Neutrophil (primary cell): ENCODE data around the gene PALM3.

Source experiments
- H3K27ac ChIP-seq: fragments of 200-600 bp; sonication (generic); 2 replicates; pipeline ENCODE4 v1.5.1; 2016; ENCODE audit warnings: mild to moderate bottlenecking, moderate library complexity
- H3K27me3 ChIP-seq: fragments of 200-600 bp; sonication (generic); 2 replicates; pipeline ENCODE4 v1.6.0; 2016; ENCODE audit warnings: mild to moderate bottlenecking
- H3K36me3 ChIP-seq: fragments of 200-600 bp; sonication (generic); 2 replicates; pipeline ENCODE4 v1.5.1; 2017
- H3K4me1 ChIP-seq, 2 experiments: fragments of 200-600 bp in 1 of 2; sonication (generic) in 1 of 2; 1 replicate in 1 of 2; 2 replicates in 1 of 2; pipeline versions ENCODE4 v1.5.1 to v1.6.1; 2013 to 2016; ENCODE audit warnings: low read depth in 1 of 2, low read length in 1 of 2, mild to moderate bottlenecking in 1 of 2, moderate library complexity in 1 of 2; ENCODE audit not compliant: control insufficient read depth in 1 of 2, insufficient read depth in 1 of 2
- H3K4me3 ChIP-seq, 2 experiments: fragments of 200-600 bp in 1 of 2; sonication (generic) in 1 of 2; 1 replicate in 1 of 2; 2 replicates in 1 of 2; pipeline ENCODE4 v1.5.1; 2013 to 2016; ENCODE audit warnings: low read depth in 1 of 2, low read length in 1 of 2, mild to moderate bottlenecking in 1 of 2, moderate library complexity in 1 of 2
- H3K9me3 ChIP-seq: fragments of 200-600 bp; sonication (generic); 2 replicates; pipeline ENCODE4 v1.5.1; 2016
- CTCF ChIP-seq: fragments of 200-600 bp; sonication (generic); IDR thresholded peaks from 2 replicates; pipeline ENCODE4 v1.5.1; 2016; ENCODE audit warnings: antibody characterized with exemption

PALM3 gene

GRCh38 chr19:14086098-14086497, 24.2 kb upstream of the PALM3 start:
- no peaks in the 10 kb centered on the region for H3K36me3 ChIP-seq
- no peak overlapping the region for H3K4me3 ChIP-seq
- no peak for TF ChIP-seq CTCF
- no peaks in the 10 kb centered on the region for H3K9me3 ChIP-seq
- peaks cover 20 to 22% of the 10 kb centered on the region in 2 experiments for H3K4me1 ChIP-seq
- H3K27ac ChIP-seq = no peak overlapping the region
- H3K27me3 ChIP-seq = peaks cover 6% of the 10 kb centered on the region

GRCh38 chr19:14085309-14085995, 23.6 kb upstream of the PALM3 start, which contains the start of gene C19orf67:
Gene C19orf67 (minus strand): TSS chr19:14085783. CDS start chr19:14085627, 156 bp downstream.
- no peaks in the 10 kb centered on the region for H3K36me3 ChIP-seq
- H3K9me3 ChIP-seq = no peaks in the 10 kb centered on the region
- TF ChIP-seq CTCF = no peak
- H3K27me3 ChIP-seq = peaks cover 6% of the 10 kb centered on the region
- no peak within 1 kb of the TSS for H3K27ac ChIP-seq
- H3K4me1 ChIP-seq = peaks cover 24 to 25% of the 10 kb centered on the region in 2 experiments
- no peak within 1 kb of the TSS for H3K4me3 ChIP-seq

- H3K9me3 ChIP-seq = no peaks in the 10 kb centered on the region
- no peaks in the 10 kb centered on the region for H3K36me3 ChIP-seq
- H3K27ac ChIP-seq = no peak overlapping the region
- no peak for TF ChIP-seq CTCF
- H3K4me3 ChIP-seq = no peak overlapping the region
- peaks cover 44 to 48% of the 10 kb centered on the region in 2 experiments for H3K4me1 ChIP-seq
- H3K27me3 ChIP-seq = no peaks in the 10 kb centered on the region
These were observed 20.7 kb upstream of the PALM3 start for GRCh38 chr19:14082675-14082960.

- Histone ChIP-seq H3K4me1 (peaks cover 50 to 54% of the 10 kb centered on the region in 2 experiments), H3K36me3 (no peaks in the 10 kb centered on the region), H3K4me3 (peak overlapping the region; percentile 85 to 93), H3K9me3 (no peaks in the 10 kb centered on the region), H3K27me3 (no peaks in the 10 kb centered on the region), H3K27ac (peak overlapping the region; percentile 86)
- TF ChIP-seq CTCF = no peak
These were observed 20.2 kb upstream of the PALM3 start for GRCh38 chr19:14081797-14082674.

GRCh38 chr19:14080887-14081796, 19.3 kb upstream of the PALM3 start:
- H3K4me3 ChIP-seq = peak overlapping the region; percentile 85 to 93
- peak overlapping the region; percentile 86 for H3K27ac ChIP-seq
- H3K4me1 ChIP-seq = peaks cover 59 to 63% of the 10 kb centered on the region in 2 experiments
- peak; percentile 21 for TF ChIP-seq CTCF
- no peaks in the 10 kb centered on the region for H3K27me3 ChIP-seq
- H3K36me3 ChIP-seq = no peaks in the 10 kb centered on the region
- no peaks in the 10 kb centered on the region for H3K9me3 ChIP-seq
